ENCODE measurements around the gene CDH22. TPM values are rescaled to one million over a fixed set of nuclear protein-coding genes. Genes with fewer than 3 reads are reported as not detected.
A peak's percentile ranks its signal among the peaks of the same experiment; 100 is the strongest.

The CDH22 gene
- total RNA-seq, 1 experiment from 2014 or later, result not detected

DNA sequence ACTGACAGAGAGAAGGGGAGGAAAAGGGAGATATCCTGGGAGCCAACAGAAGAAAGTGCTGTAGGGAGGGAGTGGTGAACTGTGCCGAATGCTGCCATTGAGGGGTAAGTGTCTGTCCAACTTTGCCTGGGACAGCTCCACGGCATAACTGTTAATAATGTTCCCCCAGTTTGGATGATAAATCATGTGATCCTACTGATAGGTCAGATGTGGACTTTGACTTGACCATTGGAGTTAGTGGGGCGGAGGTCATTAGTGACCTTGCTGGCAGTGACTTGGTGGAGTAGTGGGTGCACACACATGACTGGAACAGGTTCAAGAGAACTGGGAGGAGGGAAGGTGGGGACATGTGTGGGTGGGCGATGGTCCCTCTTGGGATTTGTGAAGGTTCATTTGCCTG is 50.4 kb downstream of the CDH22 start:
- H3K27ac ChIP-seq (ENCODE audit: low read depth, low read length, poor library complexity, severe bottlenecking), result no peak overlapping the region
- POLR2A ChIA-PET (ENCODE audit: low non-redundant PET), result no interaction called here
- no peak overlapping the region for H3K4me3 ChIP-seq (ENCODE audit: low read depth, low read length, poor library complexity, severe bottlenecking)
- H3K27me3 ChIP-seq (replicated peaks; ENCODE audit: insufficient read depth, low read depth, low read length, poor library complexity), result peaks cover 25% of the 10 kb centered on the region
- DNase-seq (ENCODE audit: low spot score), result no peak
- H3K36me3 ChIP-seq (ENCODE audit: insufficient read depth, low read length, poor library complexity, severe bottlenecking), result no peaks in the 10 kb centered on the region
- intact Hi-C loops (cut with micrococcal nuclease; ENCODE audit: unreplicated experiment), result no loop called here
- CTCF ChIA-PET, result no interaction called here
- H3K4me1 ChIP-seq (ENCODE audit: insufficient read depth, low read length, poor library complexity, severe bottlenecking), result no peaks in the 10 kb centered on the region
- TF ChIP-seq, protein P1, sequence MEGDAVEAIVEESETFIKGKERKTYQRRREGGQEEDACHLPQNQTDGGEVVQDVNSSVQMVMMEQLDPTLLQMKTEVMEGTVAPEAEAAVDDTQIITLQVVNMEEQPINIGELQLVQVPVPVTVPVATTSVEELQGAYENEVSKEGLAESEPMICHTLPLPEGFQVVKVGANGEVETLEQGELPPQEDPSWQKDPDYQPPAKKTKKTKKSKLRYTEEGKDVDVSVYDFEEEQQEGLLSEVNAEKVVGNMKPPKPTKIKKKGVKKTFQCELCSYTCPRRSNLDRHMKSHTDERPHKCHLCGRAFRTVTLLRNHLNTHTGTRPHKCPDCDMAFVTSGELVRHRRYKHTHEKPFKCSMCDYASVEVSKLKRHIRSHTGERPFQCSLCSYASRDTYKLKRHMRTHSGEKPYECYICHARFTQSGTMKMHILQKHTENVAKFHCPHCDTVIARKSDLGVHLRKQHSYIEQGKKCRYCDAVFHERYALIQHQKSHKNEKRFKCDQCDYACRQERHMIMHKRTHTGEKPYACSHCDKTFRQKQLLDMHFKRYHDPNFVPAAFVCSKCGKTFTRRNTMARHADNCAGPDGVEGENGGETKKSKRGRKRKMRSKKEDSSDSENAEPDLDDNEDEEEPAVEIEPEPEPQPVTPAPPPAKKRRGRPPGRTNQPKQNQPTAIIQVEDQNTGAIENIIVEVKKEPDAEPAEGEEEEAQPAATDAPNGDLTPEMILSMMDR (conservative IDR thresholded peaks at IDR 0.05; ENCODE audit: low read depth, low read length), result no peak
- no peak for TF ChIP-seq EZH2 (IDR thresholded peaks at IDR 0.05; ENCODE audit: borderline replicate concordance, low read depth, low read length, poor library complexity, severe bottlenecking)
- no peaks in the 10 kb centered on the region for H3K9me3 ChIP-seq (ENCODE audit: low read depth, low read length, poor library complexity, severe bottlenecking)
- BruUV-seq (replicated peaks), result no TSS peak

DNA sequence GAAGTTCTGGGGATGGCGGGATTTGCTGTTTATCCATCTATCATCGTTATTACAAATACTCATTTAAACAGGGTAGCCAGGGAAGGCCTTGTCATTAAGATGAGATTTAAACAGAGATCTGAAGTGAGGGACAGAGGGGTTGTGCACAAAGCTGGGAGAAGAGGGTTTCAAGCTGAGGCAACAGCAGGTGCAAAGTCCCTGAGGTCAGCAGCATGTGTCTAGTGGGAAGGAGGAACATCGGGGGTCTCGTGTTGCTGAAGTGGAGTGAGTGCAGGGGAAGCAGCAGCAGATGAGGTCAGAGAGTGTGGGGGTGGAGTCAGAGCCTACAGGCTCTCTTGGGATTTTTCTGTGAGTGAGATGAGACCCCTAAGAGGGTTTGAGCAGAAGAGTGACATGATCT is 52.0 kb downstream of the CDH22 start:
- ChIA-PET CTCF (interaction anchor here (0.7 kb wide), 1 partner anchor 784 kb away, joined by 3 read pairs; no protein-coding TSS in a partner anchor), POLR2A (ENCODE audit: low non-redundant PET) (no interaction called here)
- Histone ChIP-seq H3K27me3 (replicated peaks; ENCODE audit: insufficient read depth, low read depth, low read length, poor library complexity) (peaks cover 41% of the 10 kb centered on the region), H3K9me3 (ENCODE audit: low read depth, low read length, poor library complexity, severe bottlenecking) (no peaks in the 10 kb centered on the region), H3K4me3 (ENCODE audit: low read depth, low read length, poor library complexity, severe bottlenecking) (no peak overlapping the region), H3K27ac (ENCODE audit: low read depth, low read length, poor library complexity, severe bottlenecking) (no peak overlapping the region), H3K36me3 (ENCODE audit: insufficient read depth, low read length, poor library complexity, severe bottlenecking) (no peaks in the 10 kb centered on the region), H3K4me1 (ENCODE audit: insufficient read depth, low read length, poor library complexity, severe bottlenecking) (no peaks in the 10 kb centered on the region)
- BruUV-seq (replicated peaks), result no TSS peak
- TF ChIP-seq, protein P1 (conservative IDR thresholded peaks at IDR 0.05; ENCODE audit: low read depth, low read length), result no peak
- no peak for TF ChIP-seq EZH2 (IDR thresholded peaks at IDR 0.05; ENCODE audit: borderline replicate concordance, low read depth, low read length, poor library complexity, severe bottlenecking)
- intact Hi-C loops (cut with micrococcal nuclease; ENCODE audit: unreplicated experiment), result no loop called here
- DNase-seq (ENCODE audit: low spot score), result no peak

DNA sequence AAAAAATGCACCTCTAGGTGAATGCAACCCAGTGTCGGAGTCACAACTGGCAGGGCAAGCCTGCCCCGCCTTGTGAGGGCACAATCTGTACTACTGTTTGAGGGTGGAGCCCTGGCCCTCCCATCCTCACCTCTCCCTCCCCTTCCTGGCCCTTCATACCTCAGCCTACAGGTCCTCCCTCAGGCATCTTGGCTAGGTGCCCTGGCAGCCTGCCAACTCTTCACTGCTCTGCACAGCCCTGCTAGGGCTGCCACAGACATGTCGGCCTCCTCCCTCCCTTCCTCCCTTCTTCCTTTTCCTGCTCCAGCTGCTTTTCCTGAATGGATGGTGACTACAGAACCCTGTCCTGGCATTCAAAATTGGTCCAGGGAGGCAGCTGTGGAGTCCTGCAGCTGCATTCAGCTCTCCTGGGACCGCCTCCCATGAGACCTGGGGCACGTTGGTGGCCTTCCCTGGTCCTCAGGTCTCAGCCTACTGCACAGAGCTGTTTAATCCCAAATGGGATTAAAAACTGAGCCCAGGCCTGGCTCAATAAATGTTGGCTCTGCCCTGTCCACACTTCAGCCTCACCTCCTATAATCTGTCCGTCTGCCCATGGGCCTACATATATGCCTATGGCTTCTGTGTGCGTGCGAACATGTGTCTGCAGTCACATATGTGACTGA is 52.7 kb downstream of the CDH22 start:
- Histone ChIP-seq H3K4me3 (ENCODE audit: low read depth, low read length, poor library complexity, severe bottlenecking) (no peak overlapping the region), H3K27me3 (replicated peaks; ENCODE audit: insufficient read depth, low read depth, low read length, poor library complexity) (peaks cover 48% of the 10 kb centered on the region), H3K9me3 (ENCODE audit: low read depth, low read length, poor library complexity, severe bottlenecking) (no peaks in the 10 kb centered on the region), H3K4me1 (ENCODE audit: insufficient read depth, low read length, poor library complexity, severe bottlenecking) (no peaks in the 10 kb centered on the region), H3K27ac (ENCODE audit: low read depth, low read length, poor library complexity, severe bottlenecking) (no peak overlapping the region), H3K36me3 (ENCODE audit: insufficient read depth, low read length, poor library complexity, severe bottlenecking) (no peaks in the 10 kb centered on the region)
- ChIA-PET CTCF (no interaction called here), POLR2A (ENCODE audit: low non-redundant PET) (no interaction called here)
- DNase-seq (ENCODE audit: low spot score), result peak; percentile 34
- BruUV-seq (replicated peaks), result no TSS peak
- TF ChIP-seq, protein P1 (conservative IDR thresholded peaks at IDR 0.05; ENCODE audit: low read depth, low read length), result no peak
- no peak for TF ChIP-seq EZH2 (IDR thresholded peaks at IDR 0.05; ENCODE audit: borderline replicate concordance, low read depth, low read length, poor library complexity, severe bottlenecking)
- intact Hi-C loops (cut with micrococcal nuclease; ENCODE audit: unreplicated experiment), result no loop called here

All from A673 (cell line).